HCT116 (cell line): Measurements from ENCODE around the gene ATP2A3. TPM values are rescaled to one million over a fixed set of nuclear protein-coding genes. Genes with fewer than 3 reads are reported as not detected.

Experiments
- ATAC-seq: fragments of 200-7000 bp; cut with Tn5 transposase; 2 replicates; pipeline ENCODE4 v1.9.1; 2020; ENCODE audit warnings: mild to moderate bottlenecking, moderate library complexity
- BruUV-seq: library from RNA; stranded (reverse); fragments of 400-500 nt; replicated peaks from 2 replicates; lab custom pipeline; 2021; lab: Mats Ljungman, UMichigan
- CTCF ChIA-PET: fragments of 300-600 bp; sonication (Branson Sonifier 250); formaldehyde crosslinking; loops from one replicate; lab custom pipeline; 2021; ENCODE audit warnings: antibody characterized with exemption; lab: Charles Lee
- POLR2A ChIA-PET: fragments of 300-600, 350-600 bp; sonication (Branson Sonifier 250); formaldehyde crosslinking; loops from one replicate; lab custom pipeline; 2021; ENCODE audit warnings: antibody characterized with exemption; lab: Charles Lee
- RAD21 ChIA-PET, 2 experiments: fragments of 300-600 bp; sonication (Branson Sonifier 250); formaldehyde crosslinking; loops; one replicate each; lab custom pipeline; 2023; ENCODE audit warnings: low total read pairs in 2 of 2; ENCODE audit not compliant: uncharacterized antibody in 2 of 2, unreplicated experiment in 2 of 2, low non-redundant PET in 1 of 2; lab: Charles Lee
- DNase-seq: peaks from one replicate; pipeline ENCODE4 v3.0.0-alpha.2; 2010; ENCODE audit warnings: low read depth, low spot score
- H2AFZ ChIP-seq: fragments of 200-600 bp; shearing (Covaris generic), sonication (generic); 2 replicates; pipeline ENCODE4 v1.6.1; 2017; ENCODE audit warnings: low read depth, mixed run types, mixed read lengths, antibody characterized with exemption, low read length; ENCODE audit not compliant: poor library complexity, severe bottlenecking
- H3K27ac ChIP-seq: 2 replicates; pipeline ENCODE4 v1.5.1; 2012; ENCODE audit warnings: low read depth, low read length
- H3K27me3 ChIP-seq: fragments of 200-600 bp; sonication (generic); 2 replicates; pipeline ENCODE4 v1.6.1; 2016; ENCODE audit warnings: mixed run types, low read length, mixed read lengths; ENCODE audit not compliant: insufficient read depth
- H3K36me3 ChIP-seq, 2 experiments: fragments of 200-500 bp in 1 of 2; fragments of 200-600 bp in 1 of 2; sonication (Bioruptor generic) in 1 of 2; sonication (generic) in 1 of 2; 2 replicates each; pipeline versions ENCODE4 v1.5.1 to v1.6.1; 2014 to 2016; ENCODE audit warnings: low read length in 2 of 2, inconsistent platforms in 1 of 2, mixed read lengths in 1 of 2, mixed run types in 1 of 2; ENCODE audit not compliant: insufficient read depth in 2 of 2, control insufficient read depth in 1 of 2
- H3K4me1 ChIP-seq, 2 experiments: fragments of 200-600 bp in 1 of 2; sonication (generic) in 1 of 2; 2 replicates each; pipeline versions ENCODE4 v1.5.1 to v1.6.1; 2012 to 2017; ENCODE audit warnings: low read length in 2 of 2, inconsistent platforms in 1 of 2, mild to moderate bottlenecking in 1 of 2, mixed read lengths in 1 of 2, mixed run types in 1 of 2, moderate library complexity in 1 of 2; ENCODE audit not compliant: insufficient read depth in 2 of 2, control insufficient read depth in 1 of 2
- H3K4me2 ChIP-seq: fragments of 200-600 bp; sonication (generic); 2 replicates; pipeline ENCODE4 v1.6.1; 2017; ENCODE audit warnings: mixed run types, low read length, mixed read lengths
- H3K4me3 ChIP-seq, 2 experiments: fragments of 200-600 bp in 1 of 2; sonication (generic) in 1 of 2; replicated peaks in 1 of 2; 2 replicates each; pipeline ENCODE4 v1.5.1; 2011 to 2016; ENCODE audit warnings: low read length in 2 of 2, control low read depth in 1 of 2, low read depth in 1 of 2, mild to moderate bottlenecking in 1 of 2, mixed read lengths in 1 of 2, mixed run types in 1 of 2
- H3K79me2 ChIP-seq: fragments of 200-600 bp; sonication (generic); 2 replicates; pipeline ENCODE4 v1.6.1; 2017; ENCODE audit warnings: mild to moderate bottlenecking, mixed run types, low read length, moderate library complexity, mixed read lengths; ENCODE audit not compliant: insufficient read depth
- H3K9ac ChIP-seq: fragments of 200-600 bp; sonication (generic); 2 replicates; pipeline ENCODE4 v1.6.1; 2016; ENCODE audit warnings: low read length, mixed read lengths
- H3K9me2 ChIP-seq: fragments of 200-600 bp; sonication (generic), shearing (Covaris generic); 2 replicates; pipeline ENCODE4 v1.6.1; 2017; ENCODE audit warnings: mixed run types, mild to moderate bottlenecking, moderate library complexity; ENCODE audit not compliant: insufficient read depth
- H3K9me3 ChIP-seq, 2 experiments: fragments of 200-500 bp in 1 of 2; fragments of 200-600 bp in 1 of 2; sonication (Bioruptor generic) in 1 of 2; sonication (generic) in 1 of 2; 2 replicates each; pipeline ENCODE4 v1.6.1; 2014 to 2017; ENCODE audit warnings: low read length in 2 of 2, mixed read lengths in 2 of 2, inconsistent platforms in 1 of 2, low read depth in 1 of 2, mild to moderate bottlenecking in 1 of 2, mixed run types in 1 of 2, moderate library complexity in 1 of 2; ENCODE audit not compliant: control insufficient read depth in 1 of 2, insufficient read depth in 1 of 2
- H4K20me1 ChIP-seq: fragments of 200-600 bp; sonication (generic), shearing (Covaris generic); 2 replicates; pipeline ENCODE4 v1.6.1; 2017; ENCODE audit warnings: mixed run types, mild to moderate bottlenecking, moderate library complexity; ENCODE audit not compliant: insufficient read depth
- CBX3 ChIP-seq: IDR thresholded peaks from 2 replicates; pipeline ENCODE4 v1.6.1; 2012; ENCODE audit warnings: low read depth
- CEBPB ChIP-seq: IDR thresholded peaks from 2 replicates; pipeline ENCODE4 v1.6.1; 2012; ENCODE audit warnings: low read depth
- CTCF ChIP-seq, 3 experiments: fragments of 200-600 bp in 1 of 3; sonication (generic) in 1 of 3; IDR thresholded peaks in 2 of 3; conservative IDR thresholded peaks in 1 of 3; 2 replicates each; pipeline ENCODE4 v1.5.1; 2012 to 2017; ENCODE audit warnings: low read depth in 2 of 3, low read length in 2 of 3, antibody characterized with exemption in 1 of 3, borderline replicate concordance in 1 of 3, control low read depth in 1 of 3, mild to moderate bottlenecking in 1 of 3, mixed read lengths in 1 of 3, mixed run types in 1 of 3, moderate library complexity in 1 of 3; ENCODE audit not compliant: insufficient read depth in 1 of 3
- EGR1 ChIP-seq: IDR thresholded peaks from 2 replicates; pipeline ENCODE4 v1.6.1; 2012; ENCODE audit warnings: low read depth
- ELF1 ChIP-seq: IDR thresholded peaks from 2 replicates; pipeline ENCODE4 v1.6.1; 2012; ENCODE audit warnings: low read depth, borderline replicate concordance
- EZH2 ChIP-seq: fragments of 200-600 bp; sonication (generic); IDR thresholded peaks from 2 replicates; pipeline ENCODE4 v1.6.1; 2017; ENCODE audit warnings: antibody characterized with exemption, mixed run types
- FOSL1 ChIP-seq: IDR thresholded peaks from 2 replicates; pipeline ENCODE4 v1.6.1; 2012; ENCODE audit warnings: low read depth
- JUND ChIP-seq: IDR thresholded peaks from 2 replicates; pipeline ENCODE4 v1.6.1; 2012
- POLR2AphosphoS5 ChIP-seq: IDR thresholded peaks from 2 replicates; pipeline ENCODE4 v1.6.1; 2011; ENCODE audit warnings: mild to moderate bottlenecking, low read depth, low read length, moderate library complexity
- RAD21 ChIP-seq: IDR thresholded peaks from 2 replicates; pipeline ENCODE4 v1.6.1; 2012; ENCODE audit warnings: low read depth, mild to moderate bottlenecking
- SIN3A ChIP-seq: IDR thresholded peaks from 2 replicates; pipeline ENCODE4 v1.6.1; 2012; ENCODE audit warnings: low read depth
- SP1 ChIP-seq: IDR thresholded peaks from 2 replicates; pipeline ENCODE4 v1.6.1; 2012; ENCODE audit warnings: low read depth
- SRF ChIP-seq: IDR thresholded peaks from 2 replicates; pipeline ENCODE4 v1.6.1; 2012; ENCODE audit warnings: low read depth
- TCF7L2 ChIP-seq: IDR thresholded peaks from 2 replicates; pipeline ENCODE4 v1.7.0; 2011; ENCODE audit warnings: borderline replicate concordance, inconsistent platforms; ENCODE audit not compliant: insufficient read depth, insufficient read length; ENCODE audit errors: extremely low read depth
- YY1 ChIP-seq: IDR thresholded peaks from 2 replicates; pipeline ENCODE4 v1.6.1; 2011; ENCODE audit warnings: low read length, low read depth, moderate library complexity, mild to moderate bottlenecking; ENCODE audit not compliant: insufficient replicate concordance; ENCODE audit errors: extremely low read depth
- intact Hi-C: fragments of 100-400 bp; cut with micrococcal nuclease; formaldehyde crosslinking; loops from 2 replicates; pipeline ENCODE4 v1.10.0; 2022
- total RNA-seq: library from RNA; stranded (reverse); gene quantifications from one replicate; pipeline ENCODE4 v1.2.1, GENCODE V29; 2021; ENCODE audit not compliant: unreplicated experiment
- TF ChIP-seq, protein P1 (sequence below): IDR thresholded peaks from 2 replicates; pipeline ENCODE4 v1.6.1; 2012; ENCODE audit warnings: low read depth
- TF ChIP-seq, protein P2 (sequence below): IDR thresholded peaks from 2 replicates; pipeline ENCODE4 v1.6.1; 2012
- TF ChIP-seq, protein P3 (sequence below): IDR thresholded peaks from 2 replicates; pipeline ENCODE4 v1.6.1; 2012
- TF ChIP-seq, protein P4 (sequence below): IDR thresholded peaks from 2 replicates; pipeline ENCODE4 v1.6.1; 2011; ENCODE audit warnings: mild to moderate bottlenecking, low read length, moderate library complexity; ENCODE audit not compliant: insufficient replicate concordance; ENCODE audit errors: extremely low read depth

The ATP2A3 gene
- total RNA-seq, 1 experiment from 2014 or later: 23.1 TPM

DNA sequence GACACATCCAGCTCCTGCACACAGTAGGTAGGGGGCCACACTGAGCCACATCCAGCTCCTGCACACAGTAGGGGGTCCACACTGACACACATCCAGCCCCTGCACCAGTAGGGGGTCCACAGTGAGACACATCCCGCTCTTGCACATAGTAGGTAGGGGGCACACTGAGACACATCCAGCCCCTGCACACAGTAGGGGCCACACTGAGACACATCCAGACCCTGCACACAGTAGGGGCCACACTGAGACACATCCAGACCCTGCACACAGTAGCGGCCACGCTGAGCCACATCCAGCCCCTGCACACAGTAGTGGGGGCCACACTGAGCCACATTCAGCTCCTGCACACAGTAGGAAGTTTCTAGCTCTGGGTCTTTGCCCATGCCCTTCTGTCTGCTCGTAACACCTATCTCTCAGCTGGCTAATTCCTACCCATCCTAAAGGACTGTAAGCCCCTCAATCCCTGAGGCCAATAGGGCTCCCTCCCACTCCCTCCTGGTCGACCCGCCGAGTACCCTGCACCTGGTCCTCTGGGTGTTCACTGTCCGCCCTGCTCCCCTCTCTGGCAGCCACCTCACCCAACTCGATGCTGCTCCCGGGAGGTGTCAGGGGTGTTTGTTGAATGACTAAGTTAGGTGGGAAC, 9.4 kb upstream of the ATP2A3 start:
- BruUV-seq: no TSS peak
- ChIA-PET POLR2A (no interaction called here), RAD21 (no interaction called here), CTCF (no interaction called here)
- DNase-seq: no peak
- Histone ChIP-seq H3K9me3 (0 out of 4 replicates have a peak, but pooled peaks cover 0 to 3% of the 10 kb centered on the region in 2 experiments), H3K27me3 (no peaks in the 10 kb centered on the region), H3K4me3 (no peak overlapping the region), H3K9ac (no peak overlapping the region), H4K20me1 (no peaks in the 10 kb centered on the region), H3K36me3 (no peaks in the 10 kb centered on the region), H3K4me2 (no peak overlapping the region), H3K9me2 (no peaks in the 10 kb centered on the region), H2AFZ (no peak overlapping the region), H3K79me2 (no peaks in the 10 kb centered on the region), H3K27ac (no peak overlapping the region), H3K4me1 (no peaks in the 10 kb centered on the region)
- ATAC-seq: peak; percentile 26; the same call in 1 of the 2 replicates
- intact Hi-C loops: no loop called here
- TF ChIP-seq SRF (no peak), YY1 (no peak), SP1 (no peak), SIN3A (no peak), CEBPB (no peak), RAD21 (no peak), EGR1 (no peak), FOSL1 (no peak), CBX3 (no peak), CTCF (IDR thresholded peaks at IDR 0.05 in 2 of 3, conservative IDR thresholded peaks at IDR 0.05 in 1 of 3; ENCODE audit: borderline replicate concordance in 1 of 3, insufficient read depth in 1 of 3, low read depth in 2 of 3, low read length in 2 of 3) (no peak), JUND (no peak), TCF7L2 (no peak), EZH2 (no peak), POLR2AphosphoS5 (no peak), ELF1 (no peak)
- TF ChIP-seq, protein P1, sequence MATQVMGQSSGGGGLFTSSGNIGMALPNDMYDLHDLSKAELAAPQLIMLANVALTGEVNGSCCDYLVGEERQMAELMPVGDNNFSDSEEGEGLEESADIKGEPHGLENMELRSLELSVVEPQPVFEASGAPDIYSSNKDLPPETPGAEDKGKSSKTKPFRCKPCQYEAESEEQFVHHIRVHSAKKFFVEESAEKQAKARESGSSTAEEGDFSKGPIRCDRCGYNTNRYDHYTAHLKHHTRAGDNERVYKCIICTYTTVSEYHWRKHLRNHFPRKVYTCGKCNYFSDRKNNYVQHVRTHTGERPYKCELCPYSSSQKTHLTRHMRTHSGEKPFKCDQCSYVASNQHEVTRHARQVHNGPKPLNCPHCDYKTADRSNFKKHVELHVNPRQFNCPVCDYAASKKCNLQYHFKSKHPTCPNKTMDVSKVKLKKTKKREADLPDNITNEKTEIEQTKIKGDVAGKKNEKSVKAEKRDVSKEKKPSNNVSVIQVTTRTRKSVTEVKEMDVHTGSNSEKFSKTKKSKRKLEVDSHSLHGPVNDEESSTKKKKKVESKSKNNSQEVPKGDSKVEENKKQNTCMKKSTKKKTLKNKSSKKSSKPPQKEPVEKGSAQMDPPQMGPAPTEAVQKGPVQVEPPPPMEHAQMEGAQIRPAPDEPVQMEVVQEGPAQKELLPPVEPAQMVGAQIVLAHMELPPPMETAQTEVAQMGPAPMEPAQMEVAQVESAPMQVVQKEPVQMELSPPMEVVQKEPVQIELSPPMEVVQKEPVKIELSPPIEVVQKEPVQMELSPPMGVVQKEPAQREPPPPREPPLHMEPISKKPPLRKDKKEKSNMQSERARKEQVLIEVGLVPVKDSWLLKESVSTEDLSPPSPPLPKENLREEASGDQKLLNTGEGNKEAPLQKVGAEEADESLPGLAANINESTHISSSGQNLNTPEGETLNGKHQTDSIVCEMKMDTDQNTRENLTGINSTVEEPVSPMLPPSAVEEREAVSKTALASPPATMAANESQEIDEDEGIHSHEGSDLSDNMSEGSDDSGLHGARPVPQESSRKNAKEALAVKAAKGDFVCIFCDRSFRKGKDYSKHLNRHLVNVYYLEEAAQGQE: no peak
- TF ChIP-seq, protein P2, sequence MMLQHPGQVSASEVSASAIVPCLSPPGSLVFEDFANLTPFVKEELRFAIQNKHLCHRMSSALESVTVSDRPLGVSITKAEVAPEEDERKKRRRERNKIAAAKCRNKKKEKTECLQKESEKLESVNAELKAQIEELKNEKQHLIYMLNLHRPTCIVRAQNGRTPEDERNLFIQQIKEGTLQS: no peak
- TF ChIP-seq, protein P3, sequence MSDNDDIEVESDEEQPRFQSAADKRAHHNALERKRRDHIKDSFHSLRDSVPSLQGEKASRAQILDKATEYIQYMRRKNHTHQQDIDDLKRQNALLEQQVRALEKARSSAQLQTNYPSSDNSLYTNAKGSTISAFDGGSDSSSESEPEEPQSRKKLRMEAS: no peak
- TF ChIP-seq, protein P4, sequence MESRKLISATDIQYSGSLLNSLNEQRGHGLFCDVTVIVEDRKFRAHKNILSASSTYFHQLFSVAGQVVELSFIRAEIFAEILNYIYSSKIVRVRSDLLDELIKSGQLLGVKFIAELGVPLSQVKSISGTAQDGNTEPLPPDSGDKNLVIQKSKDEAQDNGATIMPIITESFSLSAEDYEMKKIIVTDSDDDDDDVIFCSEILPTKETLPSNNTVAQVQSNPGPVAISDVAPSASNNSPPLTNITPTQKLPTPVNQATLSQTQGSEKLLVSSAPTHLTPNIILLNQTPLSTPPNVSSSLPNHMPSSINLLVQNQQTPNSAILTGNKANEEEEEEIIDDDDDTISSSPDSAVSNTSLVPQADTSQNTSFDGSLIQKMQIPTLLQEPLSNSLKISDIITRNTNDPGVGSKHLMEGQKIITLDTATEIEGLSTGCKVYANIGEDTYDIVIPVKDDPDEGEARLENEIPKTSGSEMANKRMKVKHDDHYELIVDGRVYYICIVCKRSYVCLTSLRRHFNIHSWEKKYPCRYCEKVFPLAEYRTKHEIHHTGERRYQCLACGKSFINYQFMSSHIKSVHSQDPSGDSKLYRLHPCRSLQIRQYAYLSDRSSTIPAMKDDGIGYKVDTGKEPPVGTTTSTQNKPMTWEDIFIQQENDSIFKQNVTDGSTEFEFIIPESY: no peak
